Neural cell (in vitro differentiated cells): ENCODE results near the gene YPEL5. TPM values are rescaled to one million over a fixed set of nuclear protein-coding genes. Genes with fewer than 3 reads are reported as not detected.
A peak's percentile ranks its signal among the peaks of the same experiment; 100 is the strongest.

Experiments
- H2AFZ ChIP-seq: fragments of 200-600, 300-800 bp; sonication (generic), shearing (Covaris generic); 2 replicates; pipeline ENCODE4 v1.6.0; 2014; ENCODE audit warnings: low read depth, mild to moderate bottlenecking, antibody characterized with exemption, low read length, moderate library complexity
- H3F3A ChIP-seq: fragments of 200-600 bp; shearing (Covaris generic); 2 replicates; pipeline ENCODE4 v1.6.1; 2016; ENCODE audit warnings: mild to moderate bottlenecking, moderate library complexity, mixed read lengths, antibody characterized with exemption, low read length; ENCODE audit not compliant: insufficient read depth, poor library complexity, severe bottlenecking
- H3K27ac ChIP-seq: fragments of 200-600, 300-800 bp; sonication (generic), shearing (Covaris generic); 2 replicates; pipeline ENCODE4 v1.5.1; 2014; ENCODE audit warnings: mild to moderate bottlenecking, low read length, moderate library complexity
- H3K27me3 ChIP-seq: fragments of 300-800, 200-600 bp; sonication (generic), shearing (Covaris generic); 2 replicates; pipeline ENCODE4 v1.6.0; 2014; ENCODE audit warnings: mild to moderate bottlenecking, low read depth, low read length, moderate library complexity; ENCODE audit not compliant: insufficient read depth
- H3K36me3 ChIP-seq: fragments of 300-800, 200-600 bp; sonication (generic), shearing (Covaris generic); 2 replicates; pipeline ENCODE4 v1.5.1; 2014; ENCODE audit warnings: mild to moderate bottlenecking, antibody characterized with exemption, low read length, moderate library complexity; ENCODE audit not compliant: insufficient read depth
- H3K4me2 ChIP-seq: fragments of 300-800, 200-600 bp; sonication (generic), shearing (Covaris generic); 2 replicates; pipeline ENCODE4 v1.6.0; 2014; ENCODE audit warnings: mild to moderate bottlenecking, low read length
- H3K4me3 ChIP-seq: fragments of 300-800, 200-600 bp; sonication (generic), shearing (Covaris generic); 2 replicates; pipeline ENCODE4 v1.5.1; 2014; ENCODE audit warnings: mild to moderate bottlenecking, low read length, moderate library complexity
- H3K79me2 ChIP-seq: fragments of 200-600 bp; shearing (Covaris generic); replicated peaks from 2 replicates; pipeline ENCODE4 v1.6.0; 2014; ENCODE audit warnings: mild to moderate bottlenecking, low read length, moderate library complexity; ENCODE audit not compliant: insufficient read depth
- H3K9ac ChIP-seq: fragments of 300-800, 200-600 bp; sonication (generic), shearing (Covaris generic); 2 replicates; pipeline ENCODE4 v1.6.1; 2016; ENCODE audit warnings: mild to moderate bottlenecking, low read length, mixed read lengths
- H3K9me2 ChIP-seq: fragments of 200-600 bp; shearing (Covaris generic); 2 replicates; pipeline ENCODE4 v1.6.1; 2016; ENCODE audit warnings: mild to moderate bottlenecking, low read length, mixed read lengths; ENCODE audit not compliant: insufficient read depth
- H3K9me3 ChIP-seq: fragments of 200-600, 300-800 bp; sonication (generic), shearing (Covaris generic); 2 replicates; pipeline ENCODE4 v1.6.1; 2016; ENCODE audit warnings: mild to moderate bottlenecking, mixed run types, low read length, moderate library complexity, mixed read lengths
- H4K20me1 ChIP-seq: fragments of 200-600 bp; shearing (Covaris generic); 2 replicates; pipeline ENCODE4 v1.6.1; 2016; ENCODE audit warnings: mild to moderate bottlenecking, mixed run types; ENCODE audit not compliant: insufficient read depth
- EP300 ChIP-seq: fragments of 450-650 bp; conservative IDR thresholded peaks from 2 replicates; pipeline ENCODE4 v1.6.1; 2014; ENCODE audit warnings: antibody characterized with exemption, mild to moderate bottlenecking, moderate library complexity; ENCODE audit not compliant: poor library complexity, severe bottlenecking
- EZH2 ChIP-seq: fragments of 200-600, 300-800 bp; shearing (Covaris generic), sonication (generic); IDR thresholded peaks from 2 replicates; pipeline ENCODE4 v1.6.1; 2014; ENCODE audit warnings: antibody characterized with exemption, low read length, borderline replicate concordance, mild to moderate bottlenecking; ENCODE audit not compliant: insufficient read depth, poor library complexity, severe bottlenecking
- MXI1 ChIP-seq: fragments of 450-650 bp; conservative IDR thresholded peaks from 2 replicates; pipeline ENCODE4 v1.6.1; 2014; ENCODE audit warnings: antibody characterized with exemption, mild to moderate bottlenecking; ENCODE audit not compliant: poor library complexity, severe bottlenecking
- POLR2AphosphoS5 ChIP-seq: IDR thresholded peaks from 2 replicates; pipeline ENCODE4 v1.6.1; 2012
- RAD21 ChIP-seq: fragments of 450-650 bp; conservative IDR thresholded peaks from 2 replicates; pipeline ENCODE4 v1.6.1; 2014; ENCODE audit warnings: antibody characterized with exemption, mild to moderate bottlenecking, moderate library complexity
- SMC3 ChIP-seq: fragments of 450-650 bp; conservative IDR thresholded peaks from 2 replicates; pipeline ENCODE4 v1.6.1; 2014; ENCODE audit warnings: antibody characterized with exemption, mild to moderate bottlenecking, moderate library complexity; ENCODE audit not compliant: poor library complexity
- TAF1 ChIP-seq: IDR thresholded peaks from 2 replicates; pipeline ENCODE4 v1.6.1; 2012; ENCODE audit warnings: low read depth
- polyA plus RNA-seq: library from polyadenylated mRNA; depleted of rRNA; stranded (reverse); fragments of >200 nt; gene quantifications from 2 replicates; pipeline ENCODE4 v1.2.3, GENCODE V29; 2014
- TF ChIP-seq, protein P1 (sequence below): fragments of 450-650 bp; IDR thresholded peaks from 2 replicates; pipeline ENCODE4 v1.5.1; 2014; ENCODE audit warnings: antibody characterized with exemption, mild to moderate bottlenecking, moderate library complexity; ENCODE audit not compliant: poor library complexity, severe bottlenecking
- TF ChIP-seq, protein P2 (sequence below): IDR thresholded peaks from 2 replicates; pipeline ENCODE4 v1.6.1; 2012; ENCODE audit warnings: borderline replicate concordance

The YPEL5 gene
- polyA plus RNA-seq, 1 donor from 2014 or later = 130 TPM

DNA sequence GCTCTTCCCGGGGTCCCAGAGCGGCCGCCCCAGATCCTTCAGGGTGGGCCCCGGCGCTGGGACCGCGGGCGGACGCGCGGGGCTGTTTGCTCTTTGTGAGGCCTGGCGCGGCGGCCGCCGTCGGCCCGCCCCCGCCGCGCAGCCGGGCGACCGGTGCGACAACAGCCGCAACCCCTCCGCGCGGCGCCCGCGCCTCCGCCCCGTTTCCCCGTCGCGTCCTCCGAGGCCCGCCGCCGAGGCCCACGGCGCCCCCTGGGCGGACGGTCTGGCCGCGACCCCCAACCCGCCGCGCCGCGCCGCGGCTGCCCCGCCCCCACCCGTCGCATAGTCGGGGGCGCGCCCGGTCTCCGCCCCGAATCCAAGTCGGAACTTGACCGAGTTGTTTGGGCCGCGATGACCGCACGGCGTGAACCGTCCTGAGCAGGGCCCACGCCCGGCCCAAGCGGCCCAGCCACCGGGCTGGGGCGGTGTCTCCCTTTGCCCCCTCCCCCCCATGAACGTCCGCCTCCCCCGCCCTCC is 448 bp downstream of the YPEL5 start:
- no peaks in the 10 kb centered on the region for H3K27me3 ChIP-seq
- H3K27ac ChIP-seq = peak overlapping the region; percentile 97
- H3K9me3 ChIP-seq = no peaks in the 10 kb centered on the region
- TF ChIP-seq RAD21 (no peak), POLR2AphosphoS5 (no peak), TAF1 (no peak), SMC3 (no peak), EZH2 (no peak), MXI1 (no peak), EP300 (no peak)
- TF ChIP-seq, protein P1, sequence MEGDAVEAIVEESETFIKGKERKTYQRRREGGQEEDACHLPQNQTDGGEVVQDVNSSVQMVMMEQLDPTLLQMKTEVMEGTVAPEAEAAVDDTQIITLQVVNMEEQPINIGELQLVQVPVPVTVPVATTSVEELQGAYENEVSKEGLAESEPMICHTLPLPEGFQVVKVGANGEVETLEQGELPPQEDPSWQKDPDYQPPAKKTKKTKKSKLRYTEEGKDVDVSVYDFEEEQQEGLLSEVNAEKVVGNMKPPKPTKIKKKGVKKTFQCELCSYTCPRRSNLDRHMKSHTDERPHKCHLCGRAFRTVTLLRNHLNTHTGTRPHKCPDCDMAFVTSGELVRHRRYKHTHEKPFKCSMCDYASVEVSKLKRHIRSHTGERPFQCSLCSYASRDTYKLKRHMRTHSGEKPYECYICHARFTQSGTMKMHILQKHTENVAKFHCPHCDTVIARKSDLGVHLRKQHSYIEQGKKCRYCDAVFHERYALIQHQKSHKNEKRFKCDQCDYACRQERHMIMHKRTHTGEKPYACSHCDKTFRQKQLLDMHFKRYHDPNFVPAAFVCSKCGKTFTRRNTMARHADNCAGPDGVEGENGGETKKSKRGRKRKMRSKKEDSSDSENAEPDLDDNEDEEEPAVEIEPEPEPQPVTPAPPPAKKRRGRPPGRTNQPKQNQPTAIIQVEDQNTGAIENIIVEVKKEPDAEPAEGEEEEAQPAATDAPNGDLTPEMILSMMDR = no peak
- TF ChIP-seq, protein P2, sequence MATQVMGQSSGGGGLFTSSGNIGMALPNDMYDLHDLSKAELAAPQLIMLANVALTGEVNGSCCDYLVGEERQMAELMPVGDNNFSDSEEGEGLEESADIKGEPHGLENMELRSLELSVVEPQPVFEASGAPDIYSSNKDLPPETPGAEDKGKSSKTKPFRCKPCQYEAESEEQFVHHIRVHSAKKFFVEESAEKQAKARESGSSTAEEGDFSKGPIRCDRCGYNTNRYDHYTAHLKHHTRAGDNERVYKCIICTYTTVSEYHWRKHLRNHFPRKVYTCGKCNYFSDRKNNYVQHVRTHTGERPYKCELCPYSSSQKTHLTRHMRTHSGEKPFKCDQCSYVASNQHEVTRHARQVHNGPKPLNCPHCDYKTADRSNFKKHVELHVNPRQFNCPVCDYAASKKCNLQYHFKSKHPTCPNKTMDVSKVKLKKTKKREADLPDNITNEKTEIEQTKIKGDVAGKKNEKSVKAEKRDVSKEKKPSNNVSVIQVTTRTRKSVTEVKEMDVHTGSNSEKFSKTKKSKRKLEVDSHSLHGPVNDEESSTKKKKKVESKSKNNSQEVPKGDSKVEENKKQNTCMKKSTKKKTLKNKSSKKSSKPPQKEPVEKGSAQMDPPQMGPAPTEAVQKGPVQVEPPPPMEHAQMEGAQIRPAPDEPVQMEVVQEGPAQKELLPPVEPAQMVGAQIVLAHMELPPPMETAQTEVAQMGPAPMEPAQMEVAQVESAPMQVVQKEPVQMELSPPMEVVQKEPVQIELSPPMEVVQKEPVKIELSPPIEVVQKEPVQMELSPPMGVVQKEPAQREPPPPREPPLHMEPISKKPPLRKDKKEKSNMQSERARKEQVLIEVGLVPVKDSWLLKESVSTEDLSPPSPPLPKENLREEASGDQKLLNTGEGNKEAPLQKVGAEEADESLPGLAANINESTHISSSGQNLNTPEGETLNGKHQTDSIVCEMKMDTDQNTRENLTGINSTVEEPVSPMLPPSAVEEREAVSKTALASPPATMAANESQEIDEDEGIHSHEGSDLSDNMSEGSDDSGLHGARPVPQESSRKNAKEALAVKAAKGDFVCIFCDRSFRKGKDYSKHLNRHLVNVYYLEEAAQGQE = no peak
- H3K4me3 ChIP-seq = peak overlapping the region; percentile 83
- H4K20me1 ChIP-seq = peaks cover 7% of the 10 kb centered on the region
- peak overlapping the region; percentile 58 for H2AFZ ChIP-seq
- H3K36me3 ChIP-seq = no peaks in the 10 kb centered on the region
- no peaks in the 10 kb centered on the region for H3K9me2 ChIP-seq
- H3F3A ChIP-seq = peaks cover 8% of the 10 kb centered on the region
- H3K9ac ChIP-seq = peak overlapping the region; percentile 99
- no peak overlapping the region for H3K4me2 ChIP-seq
- peaks cover 20% of the 10 kb centered on the region for H3K79me2 ChIP-seq

GRCh38 chr2:30147715-30148610 is 1.2 kb downstream of the YPEL5 start:
- peaks cover 7% of the 10 kb centered on the region for H4K20me1 ChIP-seq
- TF ChIP-seq MXI1 (no peak), POLR2AphosphoS5 (peak; percentile 97), EP300 (peak; percentile 56), RAD21 (peak; percentile 39), EZH2 (no peak), TAF1 (peak; percentile 61), SMC3 (peak; percentile 41)
- TF ChIP-seq, protein P1 = peak; percentile 84
- TF ChIP-seq, protein P2 = peak; percentile 66
- peak overlapping the region; percentile 89 for H3K4me2 ChIP-seq
- no peaks in the 10 kb centered on the region for H3K27me3 ChIP-seq
- H3K79me2 ChIP-seq = peaks cover 23% of the 10 kb centered on the region
- peak overlapping the region; percentile 54 for H2AFZ ChIP-seq
- H3K9ac ChIP-seq = peak overlapping the region; percentile 99
- H3K36me3 ChIP-seq = no peaks in the 10 kb centered on the region
- H3K4me3 ChIP-seq = peak overlapping the region; percentile 83
- no peaks in the 10 kb centered on the region for H3K9me2 ChIP-seq
- peaks cover 8% of the 10 kb centered on the region for H3F3A ChIP-seq
- no peaks in the 10 kb centered on the region for H3K9me3 ChIP-seq
- peak overlapping the region; percentile 91 for H3K27ac ChIP-seq
